GM12891 (cell line): ENCODE measurements around the gene C11orf71.

Experiments used
- POLR2A ChIP-seq: IDR thresholded peaks from 2 replicates; pipeline ENCODE4 v1.6.1; 2011; ENCODE audit warnings: low read depth, low read length, control low read depth
- POLR2AphosphoS5 ChIP-seq: IDR thresholded peaks from 2 replicates; pipeline ENCODE4 v1.6.1; 2011; ENCODE audit warnings: low read depth, low read length, control low read depth
- TAF1 ChIP-seq: IDR thresholded peaks from 2 replicates; pipeline ENCODE4 v1.6.1; 2011; ENCODE audit warnings: low read depth, low read length, control low read depth

DNA sequence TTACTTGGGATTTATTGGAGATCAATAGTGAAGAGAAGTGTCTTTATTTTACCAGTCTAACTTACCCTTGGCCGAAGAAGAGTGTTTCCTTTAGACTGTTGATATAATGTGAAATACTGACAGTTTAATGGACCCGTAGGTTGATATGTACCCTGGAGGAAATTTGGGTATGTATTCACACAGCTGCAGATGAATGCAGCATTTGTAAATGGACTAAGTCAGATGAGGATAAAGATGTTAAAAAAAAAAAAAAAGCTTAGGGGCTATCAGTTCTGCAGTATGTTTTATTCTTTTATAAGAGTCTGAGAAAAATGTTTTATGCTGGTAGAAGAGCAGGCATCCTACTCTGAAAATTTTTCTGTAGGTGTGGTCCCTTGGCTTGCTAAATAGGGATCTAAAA is 41.6 kb upstream of the C11orf71 start:
- TF ChIP-seq TAF1 = no peak
- TF ChIP-seq POLR2AphosphoS5 = no peak
- TF ChIP-seq POLR2A = no peak
